ENCODE measurements around the gene ZNF821. TPM values are rescaled to one million over a fixed set of nuclear protein-coding genes. Genes with fewer than 3 reads are reported as not detected.
"Not testable (repeated sequence)": the region's sequence is repeated elsewhere in the genome, so short reads cannot be mapped to it uniquely, and the experiment has no call there.

The ZNF821 gene
- total RNA-seq, 4 donors from 2014 or later, result 4.0 to 19.4 (median 8.1) TPM

DNA sequence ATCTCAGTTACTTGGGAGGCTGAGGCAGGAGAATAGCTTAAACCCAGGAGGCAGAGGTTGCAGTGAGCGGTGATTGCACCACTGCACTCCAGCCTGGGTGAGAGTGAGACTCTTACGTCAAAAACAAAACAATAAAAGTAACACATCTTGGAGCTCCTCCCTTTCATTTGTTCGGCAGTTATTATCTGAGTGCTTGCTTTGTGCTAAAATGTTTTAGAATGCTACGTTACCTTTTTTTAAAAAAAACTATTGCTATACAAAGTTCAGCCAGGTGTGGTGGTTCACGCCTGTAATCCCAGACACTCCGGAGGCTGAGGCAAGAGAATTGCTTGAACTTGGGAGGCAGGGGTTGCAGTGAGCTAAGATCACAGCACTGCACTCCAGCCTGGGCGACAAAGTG lies 27.1 kb upstream of the ZNF821 start:
- TF ChIP-seq, protein P1, sequence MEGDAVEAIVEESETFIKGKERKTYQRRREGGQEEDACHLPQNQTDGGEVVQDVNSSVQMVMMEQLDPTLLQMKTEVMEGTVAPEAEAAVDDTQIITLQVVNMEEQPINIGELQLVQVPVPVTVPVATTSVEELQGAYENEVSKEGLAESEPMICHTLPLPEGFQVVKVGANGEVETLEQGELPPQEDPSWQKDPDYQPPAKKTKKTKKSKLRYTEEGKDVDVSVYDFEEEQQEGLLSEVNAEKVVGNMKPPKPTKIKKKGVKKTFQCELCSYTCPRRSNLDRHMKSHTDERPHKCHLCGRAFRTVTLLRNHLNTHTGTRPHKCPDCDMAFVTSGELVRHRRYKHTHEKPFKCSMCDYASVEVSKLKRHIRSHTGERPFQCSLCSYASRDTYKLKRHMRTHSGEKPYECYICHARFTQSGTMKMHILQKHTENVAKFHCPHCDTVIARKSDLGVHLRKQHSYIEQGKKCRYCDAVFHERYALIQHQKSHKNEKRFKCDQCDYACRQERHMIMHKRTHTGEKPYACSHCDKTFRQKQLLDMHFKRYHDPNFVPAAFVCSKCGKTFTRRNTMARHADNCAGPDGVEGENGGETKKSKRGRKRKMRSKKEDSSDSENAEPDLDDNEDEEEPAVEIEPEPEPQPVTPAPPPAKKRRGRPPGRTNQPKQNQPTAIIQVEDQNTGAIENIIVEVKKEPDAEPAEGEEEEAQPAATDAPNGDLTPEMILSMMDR (IDR thresholded peaks at IDR 0.05 in 4 of 5, conservative IDR thresholded peaks at IDR 0.05 in 1 of 5), result no peak

DNA sequence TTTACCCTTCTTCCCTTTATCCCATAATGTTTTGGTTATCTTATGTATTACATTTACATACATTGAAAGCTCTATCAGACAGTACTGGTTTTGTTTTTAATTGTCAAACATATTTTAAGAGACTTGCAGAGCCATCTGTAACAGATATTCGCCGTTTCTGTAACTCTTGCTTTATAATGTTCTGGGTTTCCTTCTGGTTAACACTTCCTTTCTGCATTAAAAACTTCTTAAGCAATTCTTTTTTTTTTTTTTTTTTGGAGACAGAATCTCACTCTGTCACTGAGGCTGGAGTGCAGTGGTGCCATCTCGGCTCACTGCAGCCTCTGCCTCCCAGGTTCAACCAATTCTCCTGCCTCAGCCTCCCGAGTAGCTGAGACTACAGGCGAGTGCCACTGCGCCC lies 21.8 kb upstream of the ZNF821 start:
- H3K27ac ChIP-seq; H3K27me3 ChIP-seq; H3K9me3 ChIP-seq; in situ Hi-C loops (cut with MboI; ENCODE audit: low sequenced_read_pairs in 4 of 4); H3K4me3 ChIP-seq; H3K36me3 ChIP-seq; intact Hi-C loops (cut with DNase I; ENCODE audit: low total_unique reads); DNase-seq; ATAC-seq: not testable (repeated sequence)
- H3K4me1 ChIP-seq, result peaks cover 8 to 21% of the 10 kb centered on the region in 2 donors

More for the DNA sequence above, 27.1 kb upstream of the ZNF821 start:
- ATAC-seq, result no peak
- Histone ChIP-seq H3K4me3 (no peak overlapping the region), H3K27ac (no peak overlapping the region), H3K4me1 (peaks cover 28 to 41% of the 10 kb centered on the region in 2 donors), H3K36me3 (peaks cover 0 to under 1% of the 10 kb centered on the region in 2 donors), H3K27me3 (no peaks in the 10 kb centered on the region), H3K9me3 (no peaks in the 10 kb centered on the region)
- intact Hi-C loops (cut with DNase I; ENCODE audit: low total_unique reads), result no loop called here
- in situ Hi-C loops (cut with MboI; ENCODE audit: low sequenced_read_pairs in 4 of 4), result no loop called here
- DNase-seq, result no peak

DNA sequence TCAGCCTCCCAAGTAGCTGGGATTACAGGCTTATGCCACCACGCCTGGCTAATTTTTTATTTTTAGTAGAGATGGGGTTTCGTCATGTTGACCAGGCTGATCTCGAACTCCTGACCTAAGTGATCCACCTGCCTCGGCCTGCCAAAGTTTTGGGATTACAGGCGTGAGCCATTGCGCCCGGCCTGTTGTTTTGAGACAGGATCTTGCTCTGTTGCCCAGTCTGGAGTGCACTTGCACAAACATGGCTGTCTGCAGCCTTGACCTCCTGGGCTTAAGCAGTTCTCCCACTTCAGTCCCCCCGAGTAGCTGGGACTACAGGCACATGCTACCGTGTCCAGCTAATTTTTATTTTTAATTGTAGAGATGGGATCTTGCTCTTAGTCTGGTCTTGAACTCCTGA lies 20.3 kb upstream of the ZNF821 start:
- H3K4me1 ChIP-seq, result peaks cover 13 to 27% of the 10 kb centered on the region in 2 donors
- DNase-seq (no peak), ATAC-seq (no peak)
- TF ChIP-seq POLR2A (IDR thresholded peaks at IDR 0.05), result no peak
- H3K4me3 ChIP-seq, result no peak overlapping the region
- in situ Hi-C loops (cut with MboI; ENCODE audit: low sequenced_read_pairs in 4 of 4), result no loop called here
- no peaks in the 10 kb centered on the region for H3K36me3 ChIP-seq
- peak overlapping the region in 1 of 4 donors; percentile 36 for H3K27ac ChIP-seq
- H3K27me3 ChIP-seq, result no peaks in the 10 kb centered on the region
- no peaks in the 10 kb centered on the region for H3K9me3 ChIP-seq
- intact Hi-C loops (cut with DNase I; ENCODE audit: low total_unique reads), result no loop called here

DNA sequence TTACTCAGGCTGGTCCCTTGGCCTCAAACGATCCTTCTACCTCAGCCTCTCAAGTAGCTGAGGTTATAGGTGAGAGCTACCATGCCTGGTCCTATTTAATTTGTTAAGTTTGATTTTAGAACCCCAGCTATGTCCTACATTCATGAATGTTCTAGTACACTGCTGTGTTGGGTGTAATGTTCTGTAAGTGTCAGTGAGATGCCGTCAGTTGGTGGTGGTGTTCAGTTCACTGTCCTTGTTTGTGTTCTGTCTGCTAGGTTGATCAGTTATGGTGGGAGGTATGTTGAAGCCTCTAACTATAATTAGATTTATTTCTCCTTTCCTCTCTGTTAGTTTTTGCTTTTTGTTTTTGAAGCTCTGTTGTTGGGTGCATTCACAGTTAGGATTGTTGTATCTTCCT lies 19.6 kb upstream of the ZNF821 start:
- in situ Hi-C loops (cut with MboI; ENCODE audit: low sequenced_read_pairs in 4 of 4), result no loop called here
- ATAC-seq (no peak), DNase-seq (no peak)
- no peak for TF ChIP-seq POLR2A (IDR thresholded peaks at IDR 0.05)
- TF ChIP-seq, protein P1 (IDR thresholded peaks at IDR 0.05 in 4 of 5, conservative IDR thresholded peaks at IDR 0.05 in 1 of 5), result no peak
- no peaks in the 10 kb centered on the region for H3K27me3 ChIP-seq
- intact Hi-C loops (cut with DNase I; ENCODE audit: low total_unique reads), result no loop called here
- peaks cover 13 to 31% of the 10 kb centered on the region in 2 donors for H3K4me1 ChIP-seq
- H3K36me3 ChIP-seq, result no peaks in the 10 kb centered on the region
- peak overlapping the region in 1 of 4 donors; percentile 36 for H3K27ac ChIP-seq
- H3K9me3 ChIP-seq, result no peaks in the 10 kb centered on the region
- no peak overlapping the region for H3K4me3 ChIP-seq

DNA sequence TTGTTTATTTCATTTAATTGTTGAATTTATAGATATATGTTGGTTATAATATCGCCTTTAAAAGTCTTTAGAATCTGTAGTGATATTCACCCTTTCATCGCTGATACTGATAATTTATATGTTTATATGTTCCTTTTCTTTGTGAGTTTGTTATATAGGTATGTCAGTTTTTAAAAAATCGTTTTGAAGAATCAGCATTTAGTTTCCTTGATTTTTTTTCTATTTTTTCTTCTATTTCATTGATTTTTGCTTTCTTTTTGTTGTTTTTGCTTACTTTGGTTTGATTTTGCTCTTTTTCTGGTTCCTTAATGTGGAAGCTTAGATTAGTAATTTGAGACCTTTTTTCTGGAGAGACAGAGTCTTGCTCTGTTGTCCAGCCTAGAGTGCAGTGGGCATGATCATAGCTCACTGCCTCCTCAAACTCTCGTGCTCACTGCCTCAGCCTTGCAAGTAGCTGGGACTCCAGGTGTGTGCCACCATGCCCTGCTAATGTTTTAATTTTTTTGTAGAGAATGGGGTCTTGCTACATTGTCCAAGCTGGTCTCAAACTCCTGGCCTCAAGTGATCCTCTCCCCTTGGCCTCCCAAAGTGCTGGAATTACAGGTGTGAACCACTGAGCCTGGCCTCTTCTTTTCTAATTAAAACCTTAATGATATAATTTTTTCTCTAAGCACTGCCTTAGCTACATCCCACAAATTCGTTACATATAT lies 18.8 kb upstream of the ZNF821 start:
- Histone ChIP-seq H3K27me3 (no peaks in the 10 kb centered on the region), H3K36me3 (no peaks in the 10 kb centered on the region), H3K4me1 (peaks cover 13 to 31% of the 10 kb centered on the region in 2 donors), H3K9me3 (no peaks in the 10 kb centered on the region), H3K27ac (no peak overlapping the region), H3K4me3 (no peak overlapping the region)
- DNase-seq (no peak), ATAC-seq (no peak)
- intact Hi-C loops (cut with DNase I; ENCODE audit: low total_unique reads) (no loop called here), in situ Hi-C loops (cut with MboI; ENCODE audit: low sequenced_read_pairs in 4 of 4) (no loop called here)
- TF ChIP-seq POLR2A (IDR thresholded peaks at IDR 0.05), result no peak
- TF ChIP-seq, protein P1 (IDR thresholded peaks at IDR 0.05 in 4 of 5, conservative IDR thresholded peaks at IDR 0.05 in 1 of 5), result no peak
